Neuronal stem cell (in vitro differentiated cells): Measurements from ENCODE around the gene CASP7.
"Not testable (repeated sequence)": the region's sequence is repeated elsewhere in the genome, so short reads cannot be mapped to it uniquely, and the experiment has no call there.

Experiments
- DNase-seq: peaks from one replicate; pipeline ENCODE4 v3.0.0-alpha.2; 2013; ENCODE audit warnings: low spot score
- H2AFZ ChIP-seq: one replicate; pipeline ENCODE4 v1.6.1; 2013; ENCODE audit warnings: mild to moderate bottlenecking, low read length, inconsistent platforms
- H2AK5ac ChIP-seq: 2 replicates; pipeline ENCODE4 v1.6.1; 2013; ENCODE audit warnings: low read depth, mild to moderate bottlenecking, inconsistent platforms, low read length, moderate library complexity, mixed read lengths
- H2BK120ac ChIP-seq: 2 replicates; pipeline ENCODE4 v1.6.1; 2013; ENCODE audit warnings: low read depth, mild to moderate bottlenecking, inconsistent platforms, low read length, moderate library complexity, mixed read lengths
- H2BK12ac ChIP-seq: one replicate; pipeline ENCODE4 v1.6.1; 2013; ENCODE audit warnings: low read length, inconsistent platforms
- H2BK15ac ChIP-seq: 2 replicates; pipeline ENCODE4 v1.6.1; 2013; ENCODE audit warnings: mild to moderate bottlenecking, low read length, inconsistent platforms, mixed read lengths
- H2BK5ac ChIP-seq: one replicate; pipeline ENCODE4 v1.6.1; 2013; ENCODE audit warnings: inconsistent platforms, mild to moderate bottlenecking, low read length, moderate library complexity
- H3K14ac ChIP-seq: one replicate; pipeline ENCODE4 v1.6.1; 2013; ENCODE audit warnings: low read length, inconsistent platforms
- H3K18ac ChIP-seq: 2 replicates; pipeline ENCODE4 v1.6.1; 2013; ENCODE audit warnings: low read length, inconsistent platforms
- H3K23ac ChIP-seq: 2 replicates; pipeline ENCODE4 v1.6.1; 2013; ENCODE audit warnings: low read depth, mild to moderate bottlenecking, mixed read lengths, low read length, inconsistent platforms; ENCODE audit not compliant: poor library complexity
- H3K27ac ChIP-seq: replicated peaks from 3 replicates; pipeline ENCODE4 v1.5.1; 2013; ENCODE audit warnings: low read length, inconsistent platforms
- H3K27me3 ChIP-seq, 3 experiments: 2 replicates each; pipeline ENCODE4 v1.6.1; 2013; ENCODE audit warnings: low read length in 3 of 3, mild to moderate bottlenecking in 2 of 3, inconsistent platforms in 1 of 3, low read depth in 1 of 3, mixed read lengths in 1 of 3, moderate library complexity in 1 of 3; ENCODE audit not compliant: control insufficient read depth in 3 of 3, insufficient read depth in 3 of 3
- H3K36me3 ChIP-seq, 2 donors: replicated peaks in 1 of 2; 2 replicates each; pipeline ENCODE4 v1.6.1; 2013; ENCODE audit warnings: low read length in 2 of 2; ENCODE audit not compliant: control insufficient read depth in 2 of 2, insufficient read depth in 2 of 2
- H3K4ac ChIP-seq: 2 replicates; pipeline ENCODE4 v1.6.1; 2013; ENCODE audit warnings: inconsistent platforms, mild to moderate bottlenecking, low read length, moderate library complexity
- H3K4me1 ChIP-seq, 2 donors: 1 replicate in 1 of 2; 2 replicates in 1 of 2; pipeline ENCODE4 v1.6.1; 2013; ENCODE audit warnings: low read length in 2 of 2, low read depth in 1 of 2; ENCODE audit not compliant: control insufficient read depth in 2 of 2, insufficient read depth in 1 of 2
- H3K4me2 ChIP-seq: one replicate; pipeline ENCODE4 v1.6.1; 2013; ENCODE audit warnings: mild to moderate bottlenecking, low read length, inconsistent platforms; ENCODE audit not compliant: insufficient read depth, poor library complexity, severe bottlenecking
- H3K4me3 ChIP-seq, 2 donors: 2 replicates each; pipeline ENCODE4 v1.5.1; 2013; ENCODE audit warnings: low read length in 2 of 2, mild to moderate bottlenecking in 2 of 2, inconsistent platforms in 1 of 2, moderate library complexity in 1 of 2
- H3K79me1 ChIP-seq: one replicate; pipeline ENCODE4 v1.6.1; 2013; ENCODE audit warnings: low read depth, mild to moderate bottlenecking, inconsistent platforms, low read length, moderate library complexity
- H3K9ac ChIP-seq: one replicate; pipeline ENCODE4 v1.6.1; 2013; ENCODE audit warnings: mild to moderate bottlenecking, low read depth, low read length, inconsistent platforms; ENCODE audit not compliant: poor library complexity
- H3K9me3 ChIP-seq, 2 donors: replicated peaks in 1 of 2; 2 replicates each; pipeline versions ENCODE3 to v1.6.1; 2013; ENCODE audit warnings: low read length in 2 of 2, mild to moderate bottlenecking in 2 of 2, inconsistent platforms in 1 of 2, low read depth in 1 of 2, mixed read lengths in 1 of 2, moderate library complexity in 1 of 2; ENCODE audit not compliant: control insufficient read depth in 2 of 2, insufficient read depth in 1 of 2
- H4K8ac ChIP-seq: one replicate; pipeline ENCODE4 v1.6.1; 2013; ENCODE audit warnings: low read depth, mild to moderate bottlenecking, inconsistent platforms, low read length, moderate library complexity
- H4K91ac ChIP-seq: one replicate; pipeline ENCODE4 v1.6.1; 2013; ENCODE audit warnings: low read length, low read depth, mild to moderate bottlenecking, inconsistent platforms; ENCODE audit not compliant: poor library complexity
- WGBS, 2 donors: extraction: QIAGEN DNeasy Blood & Tissue Kit; methylation state at CpG; one replicate each; pipeline ENCODE4 v1.1.7; 2013; ENCODE audit warnings: missing lambda C conversion rate in 2 of 2, mixed read lengths in 1 of 2; ENCODE audit not compliant: insufficient read length in 2 of 2, insufficient replicate concordance in 1 of 2; ENCODE audit errors: extremely low coverage in 2 of 2; 5-methylcytosine and 5-hydroxymethylcytosine counted together

CASP7 gene

DNA sequence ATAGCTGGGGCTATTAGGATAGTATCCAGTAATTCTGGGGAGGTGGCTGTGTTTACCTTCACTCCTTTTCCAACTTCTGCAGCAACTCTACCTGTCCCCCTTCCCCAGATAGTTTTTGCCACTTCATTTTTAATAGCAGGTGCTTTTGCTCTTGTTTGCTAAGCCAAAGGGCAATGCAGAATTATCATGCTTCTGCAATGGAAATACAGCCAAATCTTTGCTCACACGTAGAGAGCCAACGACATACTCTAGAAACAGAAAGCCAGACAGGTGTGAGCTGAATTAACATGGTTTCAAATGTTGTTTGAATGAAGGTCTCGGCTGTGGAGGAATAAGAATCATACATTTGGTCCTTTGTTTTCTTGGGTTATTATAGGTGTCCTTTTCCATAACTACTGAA is 86.2 kb downstream of the CASP7 start:
- no peak overlapping the region for H3K27ac ChIP-seq
- no peak overlapping the region for H4K91ac ChIP-seq

GRCh38 chr10:113767222-113767621 is 87.5 kb downstream of the CASP7 start:
- H3K4me2 ChIP-seq: no peak overlapping the region
- H3K4me1 ChIP-seq: no peaks in the 10 kb centered on the region
- no peak overlapping the region for H2BK120ac ChIP-seq
- no peak overlapping the region for H3K9ac ChIP-seq
- H3K18ac ChIP-seq: no peak overlapping the region
- H2BK5ac ChIP-seq: no peak overlapping the region
- no peak overlapping the region for H3K4ac ChIP-seq
- H3K27me3 ChIP-seq: peaks cover 0 to 45% (median 0%) of the 10 kb centered on the region in 3 experiments
- no peak overlapping the region for H3K14ac ChIP-seq
- 100% methylated on average over 1 of the region's 2 CpGs; no CpG with 5 or more reads in 1 of the 2 donors for WGBS, 2 donors
- H4K91ac ChIP-seq: no peak overlapping the region
- H3K4me3 ChIP-seq: no peak overlapping the region
- no peak overlapping the region for H4K8ac ChIP-seq
- no peaks in the 10 kb centered on the region for H3K79me1 ChIP-seq
- no peak for DNase-seq
- H2BK15ac ChIP-seq: no peak overlapping the region
- H3K36me3 ChIP-seq: no peaks in the 10 kb centered on the region
- H3K27ac ChIP-seq: no peak overlapping the region
- no peak overlapping the region for H2BK12ac ChIP-seq
- no peak overlapping the region for H3K23ac ChIP-seq
- no peak overlapping the region for H2AFZ ChIP-seq
- no peak overlapping the region for H2AK5ac ChIP-seq
- H3K9me3 ChIP-seq: peaks cover 0 to 4% of the 10 kb centered on the region in 2 donors

More for the DNA sequence above, 86.2 kb downstream of the CASP7 start:
- no peak overlapping the region for H3K18ac ChIP-seq
- no peak overlapping the region for H2AFZ ChIP-seq
- no peak for DNase-seq
- peaks cover 0 to 4% of the 10 kb centered on the region in 2 donors for H3K9me3 ChIP-seq
- H3K23ac ChIP-seq: no peak overlapping the region
- H3K4me3 ChIP-seq: no peak overlapping the region
- no peak overlapping the region for H2AK5ac ChIP-seq
- H3K14ac ChIP-seq: no peak overlapping the region
- no peak overlapping the region for H2BK12ac ChIP-seq
- H3K4me1 ChIP-seq: no peaks in the 10 kb centered on the region
- H3K4me2 ChIP-seq: no peak overlapping the region
- H3K79me1 ChIP-seq: no peaks in the 10 kb centered on the region
- WGBS, 2 donors: no CpG with 5 or more reads among the region's 3 CpGs
- H2BK15ac ChIP-seq: no peak overlapping the region
- no peak overlapping the region for H3K4ac ChIP-seq
- H2BK5ac ChIP-seq: no peak overlapping the region
- H3K36me3 ChIP-seq: no peaks in the 10 kb centered on the region
- no peak overlapping the region for H2BK120ac ChIP-seq
- H4K8ac ChIP-seq: no peak overlapping the region
- H3K27me3 ChIP-seq: peaks cover 0 to 45% (median 0%) of the 10 kb centered on the region in 3 experiments
- H3K9ac ChIP-seq: no peak overlapping the region

DNA sequence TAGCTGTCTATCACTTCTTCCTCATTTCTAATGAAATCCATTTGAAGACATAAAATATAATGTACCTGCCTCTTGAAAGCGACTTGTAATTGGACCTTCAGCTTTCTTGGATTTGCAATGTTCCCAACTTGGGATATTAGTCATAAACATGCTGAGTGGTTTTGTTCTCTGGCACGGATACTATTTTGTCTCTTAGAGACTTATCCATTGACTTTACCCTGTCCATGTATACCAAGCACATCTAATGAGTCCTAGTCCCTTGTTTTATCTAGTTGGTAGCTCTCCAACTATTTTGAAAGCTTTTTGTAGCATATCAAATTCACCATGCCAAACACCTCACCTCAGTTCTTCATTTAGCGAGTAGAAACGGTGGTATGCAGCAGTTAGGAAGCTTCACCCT is 90.6 kb downstream of the CASP7 start:
- Histone ChIP-seq H3K79me1 (no peaks in the 10 kb centered on the region), H3K4ac (no peak overlapping the region), H3K14ac (no peak overlapping the region), H3K23ac (no peak overlapping the region), H3K4me1 (no peaks in the 10 kb centered on the region), H2BK5ac (no peak overlapping the region), H2BK12ac (no peak overlapping the region), H4K91ac (no peak overlapping the region), H2BK15ac (no peak overlapping the region), H2AK5ac (no peak overlapping the region), H2AFZ (no peak overlapping the region), H3K4me3 (no peak overlapping the region), H4K8ac (no peak overlapping the region), H3K9me3 (no peaks in the 10 kb centered on the region), H3K9ac (no peak overlapping the region), H2BK120ac (no peak overlapping the region), H3K27ac (no peak overlapping the region), H3K36me3 (no peaks in the 10 kb centered on the region), H3K4me2 (no peak overlapping the region), H3K18ac (no peak overlapping the region), H3K27me3 (peaks cover 0 to 50% (median 0%) of the 10 kb centered on the region in 3 experiments)
- DNase-seq: no peak
- WGBS, 2 donors: no CpG with 5 or more reads among the region's 4 CpGs

DNA sequence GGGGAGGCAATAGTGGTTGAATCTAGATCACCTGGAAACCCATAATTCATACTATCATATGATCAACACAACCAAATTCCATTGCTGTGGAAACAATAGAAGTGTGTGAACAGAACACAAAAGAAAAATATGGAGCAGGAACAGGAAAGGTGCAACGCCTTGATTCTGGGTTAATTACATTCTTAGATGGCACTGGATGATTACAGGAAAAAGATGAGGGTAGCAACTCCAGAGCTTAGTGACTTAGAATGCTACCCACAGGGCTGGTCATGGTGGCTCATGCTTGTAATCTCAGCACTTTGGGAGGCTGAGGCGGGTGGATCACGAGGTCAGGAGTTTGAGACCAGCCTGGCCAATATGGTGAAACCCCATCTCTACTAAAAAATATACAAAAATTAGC is 91.4 kb downstream of the CASP7 start:
- H3K4ac ChIP-seq, H2AFZ ChIP-seq, H3K27ac ChIP-seq, H3K4me3 ChIP-seq, H2BK12ac ChIP-seq, H3K18ac ChIP-seq, H3K79me1 ChIP-seq, H3K14ac ChIP-seq, H3K9me3 ChIP-seq, H2BK15ac ChIP-seq, H2BK5ac ChIP-seq, H3K9ac ChIP-seq, H3K36me3 ChIP-seq, DNase-seq, H2AK5ac ChIP-seq, H3K4me2 ChIP-seq, H2BK120ac ChIP-seq, H4K8ac ChIP-seq, H4K91ac ChIP-seq, H3K4me1 ChIP-seq, H3K23ac ChIP-seq: not testable (repeated sequence)
- WGBS, 2 donors: no CpG with 5 or more reads among the region's 3 CpGs
- peaks cover 0 to 45% (median 0%) of the 10 kb centered on the region in 3 experiments for H3K27me3 ChIP-seq
